Tibial nerve (tissue), 4 donors: ENCODE measurements around the gene TXLNB. TPM values are rescaled to one million over a fixed set of nuclear protein-coding genes. Genes with fewer than 3 reads are reported as not detected.

Experiments
- DNase-seq, 2 donors: peaks; one replicate each; pipeline ENCODE4 v3.0.0-alpha.2; 2019; ENCODE audit warnings: low spot score in 2 of 2
- H3K27ac ChIP-seq, 4 donors: fragments of 200-600 bp; sonication (generic) in 3 of 4; one replicate each; pipeline ENCODE4 v1.5.1; 2017 to 2019; ENCODE audit warnings: mild to moderate bottlenecking in 1 of 4
- H3K27me3 ChIP-seq, 2 donors: fragments of 200-600 bp; sonication (generic) in 1 of 2; one replicate each; pipeline versions ENCODE4 v1.5.1 to v1.6.0; 2017 to 2019
- H3K36me3 ChIP-seq, 3 donors: fragments of 200-600 bp; sonication (generic); one replicate each; pipeline ENCODE4 v1.5.1; 2018 to 2019
- H3K4me1 ChIP-seq, 4 donors: fragments of 200-600 bp; sonication (generic) in 3 of 4; one replicate each; pipeline ENCODE4 v1.5.1; 2017 to 2019
- H3K4me3 ChIP-seq, 4 donors: fragments of 200-600 bp; sonication (generic) in 3 of 4; one replicate each; pipeline ENCODE4 v1.5.1; 2017 to 2019; ENCODE audit warnings: mild to moderate bottlenecking in 1 of 4, moderate library complexity in 1 of 4
- H3K9me3 ChIP-seq, 4 donors: fragments of 200-600 bp; sonication (generic) in 3 of 4; one replicate each; pipeline ENCODE4 v1.5.1; 2017 to 2019
- CTCF ChIP-seq, 5 experiments: fragments of 200-600 bp in 3 of 5; fragments of 450-650 bp in 2 of 5; sonication (generic) in 3 of 5; IDR thresholded peaks; one replicate each; pipeline ENCODE4 v1.5.1; 2016 to 2019; ENCODE audit warnings: antibody characterized with exemption in 5 of 5, mild to moderate bottlenecking in 3 of 5, moderate library complexity in 2 of 5
- EP300 ChIP-seq, 2 donors: sonication (generic); formaldehyde crosslinking; IDR thresholded peaks; one replicate each; pipeline ENCODE4 v1.6.1; 2017; ENCODE audit warnings: antibody characterized with exemption in 2 of 2, mild to moderate bottlenecking in 1 of 2
- POLR2A ChIP-seq, 2 donors: fragments of 450-650 bp; IDR thresholded peaks; one replicate each; pipeline ENCODE4 v1.6.1; 2017; ENCODE audit warnings: antibody characterized with exemption in 2 of 2, mild to moderate bottlenecking in 2 of 2, moderate library complexity in 2 of 2
- WGBS, 2 donors: methylation state at CpG; one replicate each; pipeline ENCODE4 v1.1.5; 2018; 5-methylcytosine and 5-hydroxymethylcytosine counted together
- total RNA-seq, 4 donors: library from RNA; depleted of rRNA; stranded (reverse); fragments of >200 nt; gene quantifications; one replicate each; pipeline ENCODE4 v1.1.0, GENCODE V29; 2016

TXLNB gene
- total RNA-seq, 4 donors from 2014 or later: under 0.01 to 0.63 (median 0.26) TPM

GRCh38 chr6:139248911-139249310 is 42.9 kb downstream of the TXLNB start:
- no peak overlapping the region for H3K4me3 ChIP-seq

GRCh38 chr6:139247618-139248017 is 44.2 kb downstream of the TXLNB start:
- DNase-seq: no peak
- Histone ChIP-seq H3K9me3 (no peaks in the 10 kb centered on the region), H3K27ac (no peak overlapping the region), H3K27me3 (no peaks in the 10 kb centered on the region), H3K36me3 (no peaks in the 10 kb centered on the region), H3K4me3 (no peak overlapping the region), H3K4me1 (peaks cover 0 to 20% (median 7%) of the 10 kb centered on the region in 4 donors)
- 36 to 37% methylated on average over 2 of the region's 2 CpGs for WGBS, 2 donors
- TF ChIP-seq POLR2A (IDR thresholded peaks at IDR 0.05): no peak
- no peak for TF ChIP-seq EP300 (IDR thresholded peaks at IDR 0.05)
- no peak for TF ChIP-seq CTCF (IDR thresholded peaks at IDR 0.05)

More at GRCh38 chr6:139248911-139249310, 42.9 kb downstream of the TXLNB start:
- Histone ChIP-seq H3K9me3 (no peaks in the 10 kb centered on the region), H3K36me3 (no peaks in the 10 kb centered on the region), H3K27me3 (no peaks in the 10 kb centered on the region), H3K4me1 (peaks cover 0 to 23% (median 7%) of the 10 kb centered on the region in 4 donors), H3K27ac (no peak overlapping the region)
- no peak for DNase-seq
- TF ChIP-seq POLR2A (IDR thresholded peaks at IDR 0.05) (no peak), EP300 (IDR thresholded peaks at IDR 0.05) (no peak), CTCF (IDR thresholded peaks at IDR 0.05) (no peak)
- WGBS, 2 donors: 90 to 96% methylated on average over 3 of the region's 3 CpGs

GRCh38 chr6:139243536-139243935 is 48.3 kb downstream of the TXLNB start:
- no peak for TF ChIP-seq CTCF (IDR thresholded peaks at IDR 0.05)
- TF ChIP-seq EP300 (IDR thresholded peaks at IDR 0.05): no peak
- TF ChIP-seq POLR2A (IDR thresholded peaks at IDR 0.05): no peak
- H3K27me3 ChIP-seq: no peaks in the 10 kb centered on the region
- H3K36me3 ChIP-seq: no peaks in the 10 kb centered on the region
- 87 to 88% methylated on average over 3 of the region's 3 CpGs for WGBS, 2 donors
- no peak overlapping the region for H3K27ac ChIP-seq
- no peak for DNase-seq
- no peaks in the 10 kb centered on the region for H3K9me3 ChIP-seq
- no peak overlapping the region for H3K4me3 ChIP-seq
- H3K4me1 ChIP-seq: peaks cover 0 to 17% (median 2%) of the 10 kb centered on the region in 4 donors

- Histone ChIP-seq H3K9me3 (no peaks in the 10 kb centered on the region), H3K4me1 (peaks cover 0 to 17% (median 2%) of the 10 kb centered on the region in 4 donors), H3K36me3 (no peaks in the 10 kb centered on the region), H3K27me3 (no peaks in the 10 kb centered on the region), H3K4me3 (no peak overlapping the region), H3K27ac (no peak overlapping the region)
- no peak for TF ChIP-seq EP300 (IDR thresholded peaks at IDR 0.05)
- no peak for TF ChIP-seq POLR2A (IDR thresholded peaks at IDR 0.05)
- TF ChIP-seq CTCF (IDR thresholded peaks at IDR 0.05): no peak
- WGBS, 2 donors: 93 to 94% methylated on average over 28 to 29 of the region's 29 CpGs
- no peak for DNase-seq
Measured at GRCh38 chr6:139242457-139243240, 49.1 kb downstream of the TXLNB start.
